Right cardiac atrium (tissue), 5 donors: Measurements from ENCODE around the gene GRB14. TPM values are rescaled to one million over a fixed set of nuclear protein-coding genes. Genes with fewer than 3 reads are reported as not detected.

ENCODE experiments used
- ATAC-seq, 2 donors: fragments of 200-7000 bp; cut with Tn5 transposase; one replicate each; pipeline versions ENCODE4 v1.8.0 to v1.9.1; 2020; ENCODE audit warnings: moderate library complexity in 2 of 2, mild to moderate bottlenecking in 1 of 2
- DNase-seq, 3 donors: peaks; one replicate each; pipeline ENCODE4 v3.0.0-alpha.2; 2020
- H3K27ac ChIP-seq: one replicate; pipeline ENCODE4 v1.5.1; 2013; ENCODE audit warnings: mild to moderate bottlenecking, low read length, control low read depth, moderate library complexity
- H3K27me3 ChIP-seq: one replicate; pipeline ENCODE4 v1.6.1; 2013; ENCODE audit not compliant: control insufficient read depth, insufficient read depth
- H3K4me1 ChIP-seq: one replicate; pipeline ENCODE4 v1.6.1; 2013; ENCODE audit warnings: low read length; ENCODE audit not compliant: control insufficient read depth, insufficient read depth
- H3K4me3 ChIP-seq: one replicate; pipeline ENCODE4 v1.5.1; 2013; ENCODE audit warnings: low read length, control low read depth
- H3K9me3 ChIP-seq: one replicate; pipeline ENCODE4 v1.6.1; 2013; ENCODE audit warnings: low read length; ENCODE audit not compliant: control insufficient read depth
- WGBS: extraction: QIAGEN DNeasy Blood & Tissue Kit; methylation state at CpG from one replicate; pipeline ENCODE4 v1.1.7; 2013; 5-methylcytosine and 5-hydroxymethylcytosine counted together
- intact Hi-C, 4 donors: fragments of 100-400 bp; cut with DNase I; formaldehyde crosslinking; loops; one replicate each; pipeline versions ENCODE4 v1.11.0 to v1.14.0; 2022 to 2023
- polyA plus RNA-seq: library from polyadenylated mRNA; stranded (reverse); fragments of 200-250 nt; gene quantifications from one replicate; pipeline ENCODE4 v1.2.3, GENCODE V29; 2013
- total RNA-seq, 4 donors: library from RNA; stranded (reverse); fragmentation: NEBNext Ultra II Directional; extraction: Animal tissue kit (Norgen Biotek cat#: 25700); gene quantifications; one replicate each; pipeline ENCODE4 v1.2.1, GENCODE V29; 2021
- donor health status: healthy with polysubstance abuse.
- donor health status: DM: no; HTN: yes; CAD: no.
- donor health status: DM: no; HTN: no; CAD: no.
- donor health status: DM: no; HTN: yes; CAD: no; lungs with severe emphysema.
- donor health status: DM: yes; HTN: yes; CAD: no.

Gene GRB14
- total and polyA plus RNA-seq, 5 donors, result 11.4 to 20.0 (median 16.9) TPM

DNA sequence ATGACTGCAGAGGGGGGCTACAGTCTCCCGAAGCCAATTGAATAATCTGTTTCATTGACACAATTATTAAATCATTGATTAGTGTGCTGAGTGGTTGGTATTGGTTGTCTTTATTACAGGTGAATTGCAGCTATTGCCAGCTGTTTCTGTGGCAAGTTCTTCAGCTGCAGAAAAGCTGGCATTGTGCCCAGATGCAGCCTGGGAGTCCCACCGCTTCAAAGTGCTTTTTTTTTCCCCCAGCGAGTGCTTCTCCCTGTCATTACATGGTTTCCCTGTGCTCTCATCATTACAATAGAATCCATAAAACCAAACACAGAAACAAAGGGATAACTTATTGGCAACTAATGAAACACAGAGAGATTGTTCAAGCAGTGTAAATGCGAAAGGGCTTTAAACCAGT, 164.7 kb downstream of the GRB14 start:
- ATAC-seq (no peak), DNase-seq (no peak)
- H3K4me1 ChIP-seq, result no peaks in the 10 kb centered on the region
- intact Hi-C loops, result no loop called here
- H3K4me3 ChIP-seq, result no peak overlapping the region
- 45% methylated on average over 4 of the region's 4 CpGs for WGBS
- no peaks in the 10 kb centered on the region for H3K27me3 ChIP-seq
- H3K27ac ChIP-seq, result no peak overlapping the region
- no peaks in the 10 kb centered on the region for H3K9me3 ChIP-seq

GRCh38 chr2:164453656-164454305, 167.5 kb downstream of the GRB14 start:
- Histone ChIP-seq H3K27ac (no peak overlapping the region), H3K27me3 (no peaks in the 10 kb centered on the region), H3K9me3 (no peaks in the 10 kb centered on the region), H3K4me3 (no peak overlapping the region), H3K4me1 (no peaks in the 10 kb centered on the region)
- 59% methylated on average over 5 of the region's 5 CpGs for WGBS
- DNase-seq, result no peak
- ATAC-seq, result no peak
- intact Hi-C loops, result no loop called here

DNA sequence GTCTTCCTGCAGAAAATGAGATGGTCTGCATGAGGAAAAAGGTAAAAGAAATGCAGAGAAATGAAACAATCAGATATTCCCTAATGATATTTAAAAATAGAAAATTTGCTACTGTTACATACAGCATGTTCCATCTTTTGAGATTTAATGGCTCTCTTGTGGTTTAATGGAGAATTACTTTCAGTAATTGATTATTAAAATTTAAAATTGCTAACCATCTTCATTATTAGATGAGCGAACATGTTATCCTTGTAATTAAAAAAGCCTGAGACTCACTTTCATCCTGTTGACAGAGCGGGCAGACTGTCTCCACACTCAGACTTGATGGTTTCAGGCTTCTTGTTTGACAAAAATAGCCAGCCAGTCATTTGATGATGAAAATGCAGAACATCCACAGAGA, 171.0 kb downstream of the GRB14 start:
- 91% methylated on average over 2 of the region's 2 CpGs for WGBS
- no peaks in the 10 kb centered on the region for H3K27me3 ChIP-seq
- no peak overlapping the region for H3K27ac ChIP-seq
- DNase-seq (no peak), ATAC-seq (no peak)
- H3K4me1 ChIP-seq, result no peaks in the 10 kb centered on the region
- intact Hi-C loops, result no loop called here
- H3K9me3 ChIP-seq, result no peaks in the 10 kb centered on the region
- no peak overlapping the region for H3K4me3 ChIP-seq

GRCh38 chr2:164449706-164450105, 171.6 kb downstream of the GRB14 start:
- no peaks in the 10 kb centered on the region for H3K9me3 ChIP-seq
- WGBS, result 79% methylated on average over 5 of the region's 5 CpGs
- no peak overlapping the region for H3K27ac ChIP-seq
- ATAC-seq (no peak), DNase-seq (no peak)
- no peaks in the 10 kb centered on the region for H3K4me1 ChIP-seq
- intact Hi-C loops, result no loop called here
- no peaks in the 10 kb centered on the region for H3K27me3 ChIP-seq
- no peak overlapping the region for H3K4me3 ChIP-seq

- Histone ChIP-seq H3K4me1 (no peaks in the 10 kb centered on the region), H3K4me3 (no peak overlapping the region), H3K27me3 (no peaks in the 10 kb centered on the region), H3K27ac (no peak overlapping the region), H3K9me3 (no peaks in the 10 kb centered on the region)
- DNase-seq, result no peak
- intact Hi-C loops, result no loop called here
- no peak for ATAC-seq
- WGBS, result 84% methylated on average over 5 of the region's 5 CpGs
These were observed 173.6 kb downstream of the GRB14 start for GRCh38 chr2:164447660-164448059.

Other genes with a start within 250 kb of the GRB14 start
- gene COBLL1, start 220.3 kb upstream of the GRB14 start, total RNA-seq, result 1 to 10 TPM; 7.3 to 9.2 (median 8.6) TPM
- gene COBLL1, start 220.3 kb upstream of the GRB14 start, polyA plus RNA-seq, result 3.2 TPM